Measurements from ENCODE around the gene BCAP31.

BCAP31 gene

GRCh38 chrX:153672531-153673427, 51.4 kb downstream of the BCAP31 start:
- DNase-seq = no peak

GRCh38 chrX:153671589-153672530, 52.3 kb downstream of the BCAP31 start:
- no peak for DNase-seq

- no peak for DNase-seq
These were observed 53.2 kb downstream of the BCAP31 start for GRCh38 chrX:153670748-153671588.

GRCh38 chrX:153669901-153670731, 54.1 kb downstream of the BCAP31 start:
- no peak for DNase-seq

DNA sequence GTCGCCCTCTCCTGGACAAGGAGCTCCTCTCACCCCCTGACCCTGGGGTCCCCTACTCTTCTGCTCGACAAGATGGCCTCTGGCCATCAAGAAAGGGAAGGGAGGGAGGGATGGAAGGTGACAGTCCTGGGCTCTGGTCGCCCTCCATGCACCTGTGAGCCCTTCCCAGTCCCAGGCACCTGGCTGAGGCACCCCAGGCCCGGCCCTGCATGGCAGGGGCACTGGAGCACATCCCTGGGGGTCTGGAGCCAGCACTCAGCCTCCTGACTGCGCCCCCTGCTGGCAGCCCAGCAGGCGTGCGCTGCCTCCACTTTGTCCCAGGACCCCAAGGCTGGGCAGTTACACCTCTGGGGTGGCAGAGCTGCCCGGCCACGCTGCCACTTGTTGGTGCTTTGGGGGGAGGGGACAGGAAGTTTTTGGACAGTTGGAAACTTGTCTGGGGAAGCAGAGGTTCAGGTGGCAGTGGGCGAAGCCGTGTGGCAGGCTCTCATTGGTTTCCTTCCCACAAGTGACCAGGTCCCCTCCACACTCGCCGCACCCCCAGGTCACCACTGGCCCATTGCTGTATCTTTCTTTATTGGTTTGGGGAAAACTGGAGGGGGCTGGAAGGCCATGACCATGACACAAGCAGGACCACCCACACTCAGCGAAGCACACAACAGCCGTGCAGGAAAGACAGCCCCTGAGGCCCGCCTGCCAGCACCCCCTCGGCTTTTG, 54.9 kb downstream of the BCAP31 start:
- DNase-seq = peak; percentile 22

- no peak for DNase-seq
These were observed 55.6 kb downstream of the BCAP31 start for GRCh38 chrX:153668423-153669173.

DNA sequence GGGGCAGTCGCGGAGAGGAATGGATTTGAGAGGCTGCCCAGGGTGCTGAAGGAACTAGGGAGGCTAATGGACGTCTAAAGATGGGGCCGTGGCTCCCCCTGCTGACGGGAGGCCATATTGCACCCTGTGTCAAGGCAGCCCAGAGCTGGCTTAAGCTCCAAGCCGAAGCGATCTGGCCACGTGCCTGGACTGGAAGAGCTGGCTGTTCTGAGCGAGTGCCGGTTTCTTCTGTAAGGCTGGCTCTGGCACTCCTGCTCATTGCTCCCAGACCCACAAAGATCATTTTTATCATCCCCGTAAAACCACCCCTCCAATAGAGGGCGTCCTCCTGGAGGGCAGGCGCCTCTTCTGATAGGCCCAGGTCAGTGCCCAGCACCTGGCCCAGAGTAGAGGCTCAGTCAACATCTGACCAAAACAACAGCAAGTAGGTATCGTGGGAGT, 56.2 kb downstream of the BCAP31 start:
- peak; percentile 63 for DNase-seq

DNA sequence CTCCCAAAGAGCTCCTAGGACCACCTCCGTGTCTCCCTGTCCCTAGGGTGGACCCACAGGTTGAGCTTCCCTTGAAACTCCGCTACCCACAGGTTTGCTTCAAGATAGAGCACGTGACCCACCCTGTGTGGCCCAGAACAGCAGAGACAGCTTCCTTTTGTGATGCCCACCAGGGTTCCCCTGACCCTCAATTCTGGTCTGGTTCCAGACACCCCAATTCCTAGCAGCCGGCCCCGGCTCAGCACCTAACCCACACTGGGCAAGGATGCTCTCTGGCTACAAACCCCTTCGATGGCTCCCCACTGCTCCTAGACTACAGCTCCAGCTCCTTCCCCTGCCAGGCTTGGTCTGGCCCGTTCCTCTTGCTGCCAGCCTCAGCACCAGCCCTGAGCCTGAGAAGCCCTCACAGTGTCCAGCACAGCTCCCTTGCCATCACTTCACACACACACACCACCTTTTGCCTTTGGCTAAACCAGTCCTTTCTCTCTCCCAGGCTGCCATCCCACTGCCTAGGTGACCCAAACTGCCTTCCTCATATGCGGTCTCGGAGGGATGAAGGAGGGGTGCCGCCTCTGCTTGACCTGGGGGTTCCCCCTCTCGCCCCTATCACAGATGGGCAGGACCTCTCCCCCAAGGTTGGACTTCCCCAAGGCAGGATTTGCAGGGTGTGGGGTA, 56.8 kb downstream of the BCAP31 start:
- DNase-seq = no peak

- no peak for DNase-seq
These were observed 58.4 kb downstream of the BCAP31 start for GRCh38 chrX:153665726-153666306.

- DNase-seq = peak; percentile 30
These were observed 61.9 kb downstream of the BCAP31 start for GRCh38 chrX:153662266-153662665.

DNA sequence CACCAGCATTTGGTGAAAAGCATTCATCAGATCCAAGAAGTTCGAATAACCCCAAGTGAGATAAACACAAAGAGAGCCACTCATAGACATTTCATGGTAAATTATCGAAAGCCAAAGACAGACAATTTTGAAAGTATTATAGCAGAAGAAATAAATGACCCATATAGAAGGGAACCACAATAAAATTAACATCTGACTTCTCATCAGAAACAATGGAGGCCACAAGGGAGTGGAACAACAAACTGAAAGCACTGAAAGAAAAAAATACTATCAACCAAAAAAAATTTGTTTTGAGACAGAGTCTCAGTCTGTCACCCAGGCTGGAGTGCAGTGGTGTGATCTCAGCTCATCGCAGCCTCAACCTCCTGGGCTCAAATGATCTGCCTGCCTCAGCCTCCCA, 64.9 kb downstream of the BCAP31 start:
- DNase-seq = no peak

GRCh38 chrX:153657161-153657560, 67.0 kb downstream of the BCAP31 start:
- no peak for DNase-seq

DNA sequence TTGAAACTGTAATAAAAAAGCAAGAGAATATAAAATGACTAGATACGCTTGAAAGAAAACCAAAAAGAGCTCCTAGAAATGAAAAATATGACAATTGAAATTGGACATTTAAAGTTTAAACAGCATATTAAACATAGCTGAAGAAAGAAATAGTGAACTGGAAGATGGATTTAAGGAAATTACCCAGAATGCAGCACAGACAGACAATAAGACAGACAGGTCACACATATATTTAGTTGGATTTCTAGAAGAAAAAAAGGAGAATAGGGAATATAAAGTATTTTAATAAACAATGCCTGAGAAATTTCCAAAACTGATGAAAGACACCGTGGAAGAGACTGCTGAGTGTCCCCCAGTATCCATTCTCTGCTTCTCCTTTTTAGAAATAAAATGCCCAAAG, 70.6 kb downstream of the BCAP31 start:
- no peak for DNase-seq

DNA sequence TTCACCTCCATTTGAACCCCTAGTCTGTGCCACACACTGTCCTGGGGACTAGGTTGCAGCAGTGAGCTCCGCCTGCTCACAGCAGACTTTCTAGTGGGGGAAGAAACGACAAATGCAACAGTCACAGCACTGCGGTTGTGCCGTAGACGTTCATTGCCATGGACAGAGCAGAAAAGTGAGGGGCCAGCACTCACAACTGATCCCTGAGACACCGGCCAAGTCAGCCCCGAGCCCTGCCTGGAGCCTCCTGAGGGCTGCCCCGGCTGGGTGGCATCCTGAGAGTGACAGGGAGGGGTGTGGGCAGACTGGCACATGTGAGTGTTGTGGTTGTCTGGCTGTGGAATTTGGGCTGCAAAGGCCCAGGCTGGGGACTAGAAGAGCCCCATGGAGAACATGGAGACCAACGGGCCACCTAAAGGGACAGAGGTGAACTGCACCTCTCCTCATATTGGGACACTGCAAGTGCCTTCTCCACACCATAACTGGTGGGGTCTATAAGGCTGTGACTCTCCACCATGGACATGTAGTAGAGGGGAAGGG, 72.6 kb downstream of the BCAP31 start:
- DNase-seq = no peak

DNA sequence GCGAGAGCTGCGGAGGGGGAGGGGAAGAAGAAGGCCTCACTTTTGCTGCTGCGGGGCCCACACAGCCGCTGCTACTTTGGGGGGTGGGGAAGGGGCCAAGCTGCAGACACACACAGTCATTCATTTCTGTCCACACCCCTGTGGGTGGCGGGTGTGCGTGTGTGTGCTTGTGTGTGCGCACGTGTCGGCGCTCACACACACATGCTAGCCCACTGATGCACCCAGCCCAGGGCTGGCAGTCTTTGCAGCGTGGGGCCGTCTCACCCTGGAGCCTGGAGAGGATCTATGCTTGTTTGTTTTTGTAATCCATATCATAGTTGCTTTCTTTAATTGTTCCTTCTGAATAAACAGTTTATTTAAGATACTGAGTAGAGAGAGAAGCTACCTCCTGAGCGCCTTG, 73.2 kb downstream of the BCAP31 start:
- DNase-seq = no peak
